K562 (cell line): Measurements from ENCODE around the gene DOCK7. TPM values are rescaled to one million over a fixed set of nuclear protein-coding genes. Genes with fewer than 3 reads are reported as not detected.
A peak's percentile ranks its signal among the peaks of the same experiment; 100 is the strongest.

Experiments
- ATAC-seq: fragments of 200-7000 bp; cut with Tn5 transposase; 3 replicates; pipeline ENCODE4 v1.9.1; 2020; ENCODE audit warnings: moderate library complexity
- BruUV-seq: library from RNA; stranded (reverse); fragments of 400-500 nt; replicated peaks from 2 replicates; lab custom pipeline; 2021; lab: Mats Ljungman, UMichigan
- CTCF ChIA-PET: fragments of 300-600 bp; formaldehyde crosslinking; extraction: SDS; loops from one replicate; lab custom pipeline; 2021; ENCODE audit warnings: low intra/inter-chr PET ratio; lab: Yijun Ruan, JAX
- POLR2A ChIA-PET: fragments of 300-600, 350-650 bp; sonication (Branson Sonifier 250); formaldehyde crosslinking; extraction: SDS; loops from one replicate; lab custom pipeline; 2021; ENCODE audit warnings: antibody characterized with exemption, inconsistent platforms; lab: Yijun Ruan, JAX
- DNase-seq, 4 experiments: peaks; one replicate each; pipeline versions ENCODE4 v3.0.0 to v3.0.0-alpha.2; 2011 to 2018; ENCODE audit warnings: low spot score in 3 of 4, mixed read lengths in 3 of 4; ENCODE audit errors: extremely low read depth in 1 of 4
- FAIRE-seq: peaks from 2 replicates; lab custom pipeline; 2011; peaks lifted over from hg19 to GRCh38; lab: Jason Lieb, UNC
- H2AFZ ChIP-seq: 2 replicates; pipeline ENCODE4 v1.6.0; 2011; ENCODE audit warnings: low read depth, low read length, control low read depth, inconsistent platforms
- H3K27ac ChIP-seq: fragments of 200-600 bp; 3 replicates; pipeline ENCODE4 v1.8.0; 2011; ENCODE audit warnings: low read depth, mild to moderate bottlenecking, control low read depth, inconsistent platforms, low read length, moderate library complexity, mixed read lengths; ENCODE audit errors: extremely low read depth
- H3K27me3 ChIP-seq, 2 experiments: fragments of 300-600 bp in 1 of 2; 2 replicates in 1 of 2; 3 replicates in 1 of 2; pipeline versions ENCODE4 v1.6.0 to v1.8.0; 2011; ENCODE audit warnings: inconsistent platforms in 2 of 2, low read length in 2 of 2, mild to moderate bottlenecking in 1 of 2, mixed read lengths in 1 of 2, moderate library complexity in 1 of 2; ENCODE audit not compliant: control insufficient read depth in 2 of 2, insufficient read depth in 2 of 2
- H3K36me3 ChIP-seq: fragments of 300-600 bp; 3 replicates; pipeline ENCODE4 v1.8.0; 2011; ENCODE audit warnings: mild to moderate bottlenecking, low read length, inconsistent platforms; ENCODE audit not compliant: control insufficient read depth, insufficient read depth
- H3K4me1 ChIP-seq, 2 experiments: fragments of 200-600 bp in 1 of 2; replicated peaks in 1 of 2; 2 replicates in 1 of 2; 3 replicates in 1 of 2; pipeline versions ENCODE4 v1.5.1 to v1.8.0; 2011; ENCODE audit warnings: inconsistent platforms in 2 of 2, low read length in 2 of 2, mild to moderate bottlenecking in 1 of 2, mixed read lengths in 1 of 2, moderate library complexity in 1 of 2; ENCODE audit not compliant: control insufficient read depth in 2 of 2, insufficient read depth in 2 of 2
- H3K4me2 ChIP-seq: 2 replicates; pipeline ENCODE4 v1.6.1; 2011; ENCODE audit warnings: low read length, control low read depth, inconsistent platforms, mixed read lengths; ENCODE audit not compliant: insufficient read depth
- H3K4me3 ChIP-seq: fragments of 200-600 bp; sonication (generic), shearing (Covaris generic); 2 replicates; pipeline ENCODE4 v1.5.1; 2016; ENCODE audit warnings: control low read depth, inconsistent platforms
- H3K79me2 ChIP-seq: fragments of 200-600 bp; 3 replicates; pipeline ENCODE4 v1.8.0; 2011; ENCODE audit warnings: low read length, inconsistent platforms; ENCODE audit not compliant: control insufficient read depth, insufficient read depth
- H3K9ac ChIP-seq, 2 experiments: 2 replicates each; pipeline versions ENCODE4 v1.6.0 to v1.6.1; 2011; ENCODE audit warnings: low read depth in 2 of 2, low read length in 2 of 2, control low read depth in 1 of 2, inconsistent platforms in 1 of 2, mild to moderate bottlenecking in 1 of 2, mixed read lengths in 1 of 2; ENCODE audit not compliant: insufficient read depth in 1 of 2
- H3K9me1 ChIP-seq: one replicate; pipeline ENCODE4 v1.6.0; 2011; ENCODE audit warnings: inconsistent platforms, mild to moderate bottlenecking, low read length, moderate library complexity; ENCODE audit not compliant: control insufficient read depth, insufficient read depth
- H3K9me3 ChIP-seq: replicated peaks from 2 replicates; pipeline ENCODE4 v1.5.1; 2011; ENCODE audit warnings: low read depth, low read length, inconsistent platforms; ENCODE audit not compliant: control insufficient read depth, insufficient read depth
- H4K20me1 ChIP-seq: replicated peaks from 2 replicates; pipeline ENCODE4 v1.6.1; 2011; ENCODE audit warnings: low read length, inconsistent platforms, mixed read lengths; ENCODE audit not compliant: control insufficient read depth, insufficient read depth
- BMI1 ChIP-seq: fragments of 150-350 bp; IDR thresholded peaks from 2 replicates; pipeline ENCODE4 v1.6.1; 2014; ENCODE audit warnings: low read length
- KDM2B ChIP-seq: fragments of 250-450 bp; sonication (Bioruptor Pico); IDR thresholded peaks from 2 replicates; pipeline ENCODE4 v1.8.0; 2021; ENCODE audit warnings: mild to moderate bottlenecking, moderate library complexity
- KDM5B ChIP-seq: fragments of 200-600 bp; sonication (generic); IDR thresholded peaks from 2 replicates; pipeline ENCODE4 v1.6.1; 2012; ENCODE audit warnings: low read depth, mild to moderate bottlenecking, moderate library complexity, low read length, control low read depth, inconsistent platforms; ENCODE audit not compliant: insufficient replicate concordance
- MAZ ChIP-seq, 2 experiments: fragments of 450-650 bp in 1 of 2; sonication (generic) in 1 of 2; formaldehyde crosslinking; IDR thresholded peaks in 1 of 2; conservative IDR thresholded peaks in 1 of 2; 2 replicates each; pipeline versions ENCODE4 v1.4.0 to v1.5.0; 2020; ENCODE audit warnings: mild to moderate bottlenecking in 1 of 2, missing genetic modification reagents in 1 of 2
- ZNF140 ChIP-seq: fragments of 250-450 bp; sonication (Bioruptor Pico); IDR thresholded peaks from 2 replicates; pipeline ENCODE4 v1.8.0; 2021; ENCODE audit warnings: moderate library complexity, mild to moderate bottlenecking, inconsistent platforms
- WGBS: fragments of 100-300 bp; shearing (Covaris generic); methylation state at CpG from one replicate; pipeline ENCODE4 v1.1.6; 2016; ENCODE audit warnings: low coverage, mixed read lengths; ENCODE audit not compliant: insufficient coverage; ENCODE audit errors: missing lambda C conversion rate; 5-methylcytosine and 5-hydroxymethylcytosine counted together
- in situ Hi-C: fragments of 300-500 bp; cut with MboI; formaldehyde crosslinking; loops from 4 replicates; pipeline ENCODE4 v1.15.0; 2018; ENCODE audit warnings: inconsistent platforms, mixed read lengths
- intact Hi-C: fragments of 100-400 bp; cut with micrococcal nuclease; formaldehyde crosslinking; loops from 2 replicates; pipeline ENCODE4 v1.14.2; 2022
- polyA plus RNA-seq, 8 experiments: library from polyadenylated mRNA; depleted of rRNA in 4 of 8; stranded (reverse) in 5 of 8; unstranded in 3 of 8; fragments of >200 nt; fragmentation: Nextera tagmentation in 2 of 8; fragmentation: Illumina TruSeq in 1 of 8; extraction: Ambion mirVana in 2 of 8; extraction: Trizol in 1 of 8; gene quantifications; 2 replicates each; pipeline versions ENCODE4 v1.2.1 to v1.2.3, GENCODE V29; 2011 to 2014; ENCODE audit warnings: inconsistent platforms in 1 of 8, missing spikeins in 1 of 8
- total RNA-seq, 7 experiments: library from RNA; depleted of rRNA in 6 of 7; stranded (reverse); fragments of >200 nt in 6 of 7; fragmentation: Illumina TruSeq in 2 of 7; extraction: Trizol in 2 of 7; gene quantifications; 2 replicates each; pipeline versions ENCODE4 v1.2.1 to v1.2.3, GENCODE V29; 2011 to 2021; ENCODE audit warnings: low replicate concordance in 1 of 7
- TF ChIP-seq, protein P1 (sequence below): fragments of 450-650 bp; IDR thresholded peaks from 2 replicates; pipeline ENCODE4 v1.6.1; 2016
- TF ChIP-seq, protein P2 (sequence below): fragments of 450-650 bp; IDR thresholded peaks from one replicate; pipeline ENCODE4 v1.6.1; 2018; ENCODE audit warnings: mild to moderate bottlenecking, moderate library complexity; ENCODE audit not compliant: partially characterized antibody
- TF ChIP-seq, protein P3 (sequence below): fragments of 450-650 bp; IDR thresholded peaks from 2 replicates; pipeline ENCODE4 v1.6.1; 2018; ENCODE audit not compliant: partially characterized antibody

The DOCK7 gene
- total and polyA plus RNA-seq, 9 of the 15 experiments (the other 6 are each of a cell fraction or from before 2014, with no cell fraction given), result 4.9 to 35.1 (median 12.6) TPM

DNA sequence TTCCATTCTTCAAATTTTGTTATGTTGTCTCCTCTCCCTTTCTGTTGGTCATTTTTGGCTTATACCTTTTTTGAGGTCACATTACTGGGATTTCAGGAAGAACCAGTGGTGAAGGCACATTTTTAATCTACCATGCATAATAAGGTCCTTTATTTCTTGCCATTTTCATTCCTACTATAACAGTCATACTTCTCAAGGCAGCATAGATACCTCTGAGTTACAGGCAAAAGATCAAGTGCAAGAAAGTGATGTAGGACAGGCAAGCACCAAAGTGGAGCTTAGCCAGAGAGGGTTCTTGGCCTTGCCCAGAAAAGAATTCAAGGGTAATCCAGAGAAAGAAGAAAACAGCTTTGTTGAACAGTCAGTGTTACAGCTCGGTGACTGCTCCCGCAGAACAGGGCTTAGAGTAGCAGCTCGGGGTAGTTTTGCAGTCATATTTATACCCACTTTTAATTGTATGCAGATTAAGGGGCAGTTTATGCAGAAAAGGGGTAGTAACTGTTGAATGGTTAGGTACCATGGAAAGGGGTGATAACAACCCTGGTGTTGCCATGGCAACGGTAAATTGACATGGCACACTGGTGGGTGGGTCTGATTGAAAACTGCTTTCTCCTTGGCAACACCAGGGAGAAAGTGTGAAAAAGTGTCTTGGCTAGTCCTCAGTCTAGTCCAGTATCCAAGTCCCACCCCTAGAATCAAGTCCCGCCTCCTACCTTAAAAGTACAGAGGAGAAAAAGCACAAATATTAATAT, 39.6 kb upstream of the DOCK7 start (continued):
- TF ChIP-seq, protein P1, sequence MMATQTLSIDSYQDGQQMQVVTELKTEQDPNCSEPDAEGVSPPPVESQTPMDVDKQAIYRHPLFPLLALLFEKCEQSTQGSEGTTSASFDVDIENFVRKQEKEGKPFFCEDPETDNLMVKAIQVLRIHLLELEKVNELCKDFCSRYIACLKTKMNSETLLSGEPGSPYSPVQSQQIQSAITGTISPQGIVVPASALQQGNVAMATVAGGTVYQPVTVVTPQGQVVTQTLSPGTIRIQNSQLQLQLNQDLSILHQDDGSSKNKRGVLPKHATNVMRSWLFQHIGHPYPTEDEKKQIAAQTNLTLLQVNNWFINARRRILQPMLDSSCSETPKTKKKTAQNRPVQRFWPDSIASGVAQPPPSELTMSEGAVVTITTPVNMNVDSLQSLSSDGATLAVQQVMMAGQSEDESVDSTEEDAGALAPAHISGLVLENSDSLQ, result peak; percentile 78
- TF ChIP-seq, protein P2, sequence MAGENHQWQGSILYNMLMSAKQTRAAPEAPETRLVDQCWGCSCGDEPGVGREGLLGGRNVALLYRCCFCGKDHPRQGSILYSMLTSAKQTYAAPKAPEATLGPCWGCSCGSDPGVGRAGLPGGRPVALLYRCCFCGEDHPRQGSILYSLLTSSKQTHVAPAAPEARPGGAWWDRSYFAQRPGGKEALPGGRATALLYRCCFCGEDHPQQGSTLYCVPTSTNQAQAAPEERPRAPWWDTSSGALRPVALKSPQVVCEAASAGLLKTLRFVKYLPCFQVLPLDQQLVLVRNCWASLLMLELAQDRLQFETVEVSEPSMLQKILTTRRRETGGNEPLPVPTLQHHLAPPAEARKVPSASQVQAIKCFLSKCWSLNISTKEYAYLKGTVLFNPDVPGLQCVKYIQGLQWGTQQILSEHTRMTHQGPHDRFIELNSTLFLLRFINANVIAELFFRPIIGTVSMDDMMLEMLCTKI, result no peak
- peak; percentile 51; the same call in 1 of the 2 replicates for TF ChIP-seq BMI1

DNA sequence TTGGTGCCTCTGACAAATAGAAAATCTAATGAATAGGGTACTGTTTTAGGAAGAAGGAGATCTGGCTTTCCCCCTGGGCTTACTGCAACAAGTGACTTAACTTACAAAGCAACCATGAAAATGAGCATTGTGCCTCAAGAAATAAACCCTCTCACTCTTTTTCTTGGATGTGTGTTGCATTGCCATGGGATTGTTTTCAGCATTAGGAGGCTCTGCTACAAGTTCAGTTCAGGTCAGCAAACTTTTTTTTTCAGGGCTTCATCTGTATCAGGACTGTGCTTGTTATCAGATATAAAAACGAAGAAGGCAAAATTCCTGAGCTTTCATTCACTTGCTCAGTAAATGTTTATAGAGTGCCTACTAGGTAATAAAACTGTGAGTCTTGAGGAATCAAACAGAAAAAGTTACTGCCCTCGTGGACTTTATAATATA, 37.8 kb upstream of the DOCK7 start:
- Histone ChIP-seq H3K4me2 (no peak overlapping the region), H3K9me1 (no peaks in the 10 kb centered on the region), H3K36me3 (no peaks in the 10 kb centered on the region), H3K27ac (no peak overlapping the region), H3K4me3 (no peak overlapping the region), H3K4me1 (peaks cover 0 to 4% of the 10 kb centered on the region in 2 experiments; a peak in 1 of 5 replicates), H3K9me3 (no peaks in the 10 kb centered on the region), H4K20me1 (no peaks in the 10 kb centered on the region), H3K9ac (no peak overlapping the region), H3K79me2 (no peaks in the 10 kb centered on the region), H3K27me3 (peaks cover 0 to 2% of the 10 kb centered on the region in 2 experiments; a peak in 2 of 5 replicates), H2AFZ (no peak overlapping the region)
- ChIA-PET CTCF (no interaction called here), POLR2A (interaction anchor here (0.6 kb wide), 1 partner anchor 58 kb away, joined by 3 read pairs; the partner anchor contains the start of gene ATG4C)
- TF ChIP-seq, protein P3, sequence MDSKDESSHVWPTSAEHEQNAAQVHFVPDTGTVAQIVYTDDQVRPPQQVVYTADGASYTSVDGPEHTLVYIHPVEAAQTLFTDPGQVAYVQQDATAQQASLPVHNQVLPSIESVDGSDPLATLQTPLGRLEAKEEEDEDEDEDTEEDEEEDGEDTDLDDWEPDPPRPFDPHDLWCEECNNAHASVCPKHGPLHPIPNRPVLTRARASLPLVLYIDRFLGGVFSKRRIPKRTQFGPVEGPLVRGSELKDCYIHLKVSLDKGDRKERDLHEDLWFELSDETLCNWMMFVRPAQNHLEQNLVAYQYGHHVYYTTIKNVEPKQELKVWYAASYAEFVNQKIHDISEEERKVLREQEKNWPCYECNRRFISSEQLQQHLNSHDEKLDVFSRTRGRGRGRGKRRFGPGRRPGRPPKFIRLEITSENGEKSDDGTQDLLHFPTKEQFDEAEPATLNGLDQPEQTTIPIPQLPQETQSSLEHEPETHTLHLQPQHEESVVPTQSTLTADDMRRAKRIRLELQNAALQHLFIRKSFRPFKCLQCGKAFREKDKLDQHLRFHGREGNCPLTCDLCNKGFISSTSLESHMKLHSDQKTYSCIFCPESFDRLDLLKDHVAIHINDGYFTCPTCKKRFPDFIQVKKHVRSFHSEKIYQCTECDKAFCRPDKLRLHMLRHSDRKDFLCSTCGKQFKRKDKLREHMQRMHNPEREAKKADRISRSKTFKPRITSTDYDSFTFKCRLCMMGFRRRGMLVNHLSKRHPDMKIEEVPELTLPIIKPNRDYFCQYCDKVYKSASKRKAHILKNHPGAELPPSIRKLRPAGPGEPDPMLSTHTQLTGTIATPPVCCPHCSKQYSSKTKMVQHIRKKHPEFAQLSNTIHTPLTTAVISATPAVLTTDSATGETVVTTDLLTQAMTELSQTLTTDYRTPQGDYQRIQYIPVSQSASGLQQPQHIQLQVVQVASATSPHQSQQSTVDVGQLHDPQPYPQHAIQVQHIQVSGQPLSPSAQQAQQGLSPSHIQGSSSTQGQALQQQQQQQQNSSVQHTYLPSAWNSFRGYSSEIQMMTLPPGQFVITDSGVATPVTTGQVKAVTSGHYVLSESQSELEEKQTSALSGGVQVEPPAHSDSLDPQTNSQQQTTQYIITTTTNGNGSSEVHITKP, result no peak
- no peak for TF ChIP-seq ZNF140 (CRISPR knock-in tag)
- TF ChIP-seq KDM5B, result no peak
- no peak for TF ChIP-seq KDM2B (CRISPR knock-in tag)
- no peak for TF ChIP-seq MAZ (CRISPR knock-in tag; conservative IDR thresholded peaks at IDR 0.05 in 1 of 2, IDR thresholded peaks at IDR 0.05 in 1 of 2)
- DNase-seq, result no peak
- no TSS peak for BruUV-seq
- 7% methylated on average over 2 of the region's 2 CpGs for WGBS
- FAIRE-seq, result no peak
- in situ Hi-C loops, result no loop called here
- ATAC-seq, result no peak
- intact Hi-C loops, result no loop called here
